GM23338 (cell line): ENCODE data around the gene STX8. TPM values are rescaled to one million over a fixed set of nuclear protein-coding genes. Genes with fewer than 3 reads are reported as not detected.

Experiments used
- ATAC-seq: fragments of 200-7000 bp; cut with Tn5 transposase; 3 replicates; pipeline ENCODE4 v1.9.1; 2020
- DNase-seq: peaks from one replicate; pipeline ENCODE4 v3.0.0-alpha.2; 2015; ENCODE audit warnings: low spot score
- H2AFZ ChIP-seq: fragments of 200-600 bp; sonication (generic); 2 replicates; pipeline ENCODE4 v1.8.0; 2016; ENCODE audit warnings: antibody characterized with exemption, mild to moderate bottlenecking, moderate library complexity
- H3F3A ChIP-seq: fragments of 200-600 bp; sonication (generic); replicated peaks from 2 replicates; pipeline ENCODE4 v1.8.0; 2017; ENCODE audit warnings: antibody characterized with exemption, mixed run types, low read depth
- H3K27ac ChIP-seq: fragments of 200-600 bp; sonication (generic); 2 replicates; pipeline ENCODE4 v1.6.1; 2016; ENCODE audit warnings: low read depth
- H3K27me3 ChIP-seq: fragments of 200-600 bp; sonication (generic); 2 replicates; pipeline ENCODE4 v1.8.0; 2016; ENCODE audit warnings: mild to moderate bottlenecking, mixed run types, moderate library complexity; ENCODE audit not compliant: insufficient read depth
- H3K36me3 ChIP-seq: fragments of 200-600 bp; sonication (generic); 2 replicates; pipeline ENCODE4 v1.8.0; 2016; ENCODE audit warnings: mild to moderate bottlenecking; ENCODE audit not compliant: insufficient read depth
- H3K4me1 ChIP-seq: fragments of 200-600 bp; sonication (generic); 2 replicates; pipeline ENCODE4 v1.8.0; 2016; ENCODE audit warnings: mild to moderate bottlenecking, moderate library complexity; ENCODE audit not compliant: insufficient read depth
- H3K4me2 ChIP-seq: fragments of 200-600 bp; sonication (generic); 2 replicates; pipeline ENCODE4 v1.7.1; 2017; ENCODE audit warnings: mixed run types
- H3K4me3 ChIP-seq: fragments of 200-600 bp; sonication (generic); 2 replicates; pipeline ENCODE4 v1.6.1; 2016; ENCODE audit warnings: mixed run types
- H3K79me2 ChIP-seq: fragments of 200-600 bp; sonication (generic); replicated peaks from 2 replicates; pipeline ENCODE4 v1.8.0; 2017; ENCODE audit warnings: mild to moderate bottlenecking; ENCODE audit not compliant: insufficient read depth
- H3K9me2 ChIP-seq: fragments of 200-600 bp; sonication (generic); 2 replicates; pipeline ENCODE4 v1.8.0; 2017; ENCODE audit not compliant: insufficient read depth
- H4K20me1 ChIP-seq: fragments of 200-600 bp; sonication (generic); replicated peaks from 2 replicates; pipeline ENCODE4 v1.8.0; 2017; ENCODE audit warnings: mild to moderate bottlenecking; ENCODE audit not compliant: insufficient read depth
- H3K27ac Mint-ChIP-seq: 2 replicates; pipeline ENCODE4 v1.8.0; 2020; ENCODE audit warnings: inconsistent platforms, mild to moderate bottlenecking, moderate library complexity, mixed read lengths
- H3K27me3 Mint-ChIP-seq: 3 replicates; pipeline ENCODE4 v1.8.0; 2022; ENCODE audit warnings: low read depth, mild to moderate bottlenecking, moderate library complexity, mixed read lengths, inconsistent platforms; ENCODE audit not compliant: insufficient read depth, poor library complexity
- H3K36me3 Mint-ChIP-seq: 3 replicates; pipeline ENCODE4 v1.8.0; 2021; ENCODE audit warnings: low read depth, mild to moderate bottlenecking, inconsistent platforms, moderate library complexity, mixed read lengths
- H3K4me1 Mint-ChIP-seq: 3 replicates; pipeline ENCODE4 v1.8.0; 2020; ENCODE audit warnings: mild to moderate bottlenecking, inconsistent platforms, mixed read lengths
- H3K4me3 Mint-ChIP-seq: 3 replicates; pipeline ENCODE4 v1.8.0; 2021; ENCODE audit warnings: moderate library complexity, mild to moderate bottlenecking, inconsistent platforms, mixed read lengths
- H3K9me3 Mint-ChIP-seq: 3 replicates; pipeline ENCODE4 v1.8.0; 2020; ENCODE audit warnings: moderate library complexity, mild to moderate bottlenecking, inconsistent platforms, mixed read lengths
- CREB1 ChIP-seq: fragments of 250-450 bp; sonication (Bioruptor Pico); IDR thresholded peaks from 2 replicates; pipeline ENCODE4 v1.5.0; 2020; ENCODE audit warnings: low read depth, mild to moderate bottlenecking, moderate library complexity
- CTCF ChIP-seq, 2 experiments: fragments of 200-600 bp in 1 of 2; sonication (generic) in 1 of 2; conservative IDR thresholded peaks; 2 replicates each; pipeline versions ENCODE4 v1.5.1 to v1.6.1; 2016 to 2017; ENCODE audit warnings: antibody characterized with exemption in 2 of 2, low read depth in 2 of 2, mild to moderate bottlenecking in 2 of 2, moderate library complexity in 1 of 2
- ETS1 ChIP-seq: IDR thresholded peaks from 2 replicates; pipeline ENCODE4 v1.6.1; 2016; ENCODE audit warnings: antibody characterized with exemption
- EZH2 ChIP-seq: fragments of 200-600 bp; sonication (generic); IDR thresholded peaks from one replicate; pipeline ENCODE4 v1.8.0; 2017; ENCODE audit warnings: antibody characterized with exemption, mild to moderate bottlenecking, low read depth; ENCODE audit not compliant: unreplicated experiment
- EZH2phosphoT487 ChIP-seq: fragments of 200-600 bp; sonication (generic); IDR thresholded peaks from one replicate; pipeline ENCODE4 v1.8.1; 2018; ENCODE audit warnings: antibody characterized with exemption; ENCODE audit not compliant: unreplicated experiment
- JUNB ChIP-seq: IDR thresholded peaks from one replicate; pipeline ENCODE4 v1.6.1; 2016; ENCODE audit warnings: antibody characterized with exemption; ENCODE audit not compliant: unreplicated experiment
- NANOG ChIP-seq: IDR thresholded peaks from 2 replicates; pipeline ENCODE4 v1.6.1; 2016; ENCODE audit warnings: antibody characterized with exemption, borderline replicate concordance
- POLR2AphosphoS5 ChIP-seq: IDR thresholded peaks from 2 replicates; pipeline ENCODE4 v1.6.1; 2016; ENCODE audit warnings: antibody characterized with exemption, low read depth
- REST ChIP-seq: IDR thresholded peaks from one replicate; pipeline ENCODE4 v1.6.1; 2018; ENCODE audit warnings: antibody characterized with exemption; ENCODE audit not compliant: unreplicated experiment
- STAT1 ChIP-seq: IDR thresholded peaks from one replicate; pipeline ENCODE4 v1.6.1; 2016; ENCODE audit warnings: antibody characterized with exemption; ENCODE audit not compliant: unreplicated experiment
- ZNF114 ChIP-seq: fragments of 250-450 bp; sonication (Bioruptor Pico); IDR thresholded peaks from 2 replicates; pipeline ENCODE4 v1.5.0; 2020; ENCODE audit warnings: mild to moderate bottlenecking, moderate library complexity
- ZNF331 ChIP-seq: fragments of 250-450 bp; sonication (Bioruptor Pico); IDR thresholded peaks from 2 replicates; pipeline ENCODE4 v1.5.0; 2020; ENCODE audit warnings: low read depth, mild to moderate bottlenecking, moderate library complexity
- ZNF462 ChIP-seq: fragments of 250-450 bp; sonication (Bioruptor Pico); IDR thresholded peaks from 2 replicates; pipeline ENCODE4 v1.5.0; 2020; ENCODE audit warnings: mild to moderate bottlenecking, moderate library complexity
- polyA plus RNA-seq: library from polyadenylated mRNA; unstranded; fragments of >200 nt; fragmentation: Nextera tagmentation; extraction: Ambion mirVana; gene quantifications from 2 replicates; pipeline ENCODE4 v1.2.1, GENCODE V29; 2016
- total RNA-seq: library from RNA; depleted of rRNA; stranded (reverse); fragments of >200 nt; shearing (Covaris generic); gene quantifications from 2 replicates; pipeline ENCODE4 v1.2.3, GENCODE V29; 2014

STX8 gene
- total and polyA plus RNA-seq, 2 experiments from 2014 or later: 59.4 to 82.3 TPM

GRCh38 chr17:9527788-9528187, 47.8 kb downstream of the STX8 start:
- peaks cover 5% of the 10 kb centered on the region; the same call in 1 of the 3 replicates for H3K4me1 Mint-ChIP-seq
- ATAC-seq: no peak

More at GRCh38 chr17:9527788-9528187, 47.8 kb downstream of the STX8 start:
- no peak overlapping the region for H2AFZ ChIP-seq
- no peaks in the 10 kb centered on the region for H3K4me1 ChIP-seq
- H3K9me2 ChIP-seq: no peaks in the 10 kb centered on the region
- H3K79me2 ChIP-seq: no peaks in the 10 kb centered on the region
- H3K4me3 ChIP-seq: no peak overlapping the region
- H3K9me3 Mint-ChIP-seq: no peaks in the 10 kb centered on the region
- H3K27ac Mint-ChIP-seq: no peak overlapping the region
- peaks cover 4% of the 10 kb centered on the region; the same call in 1 of the 3 replicates for H3K36me3 Mint-ChIP-seq
- no peak for DNase-seq
- H4K20me1 ChIP-seq: no peaks in the 10 kb centered on the region
- TF ChIP-seq ZNF331 (CRISPR knock-in tag): no peak
- TF ChIP-seq ETS1: no peak
- no peak for TF ChIP-seq NANOG
- no peak for TF ChIP-seq ZNF462 (CRISPR knock-in tag)
- TF ChIP-seq EZH2phosphoT487: no peak
- no peak for TF ChIP-seq ZNF114 (CRISPR knock-in tag)
- TF ChIP-seq REST: no peak
- no peak for TF ChIP-seq STAT1
- no peak for TF ChIP-seq POLR2AphosphoS5
- TF ChIP-seq CREB1 (CRISPR knock-in tag): no peak
- TF ChIP-seq CTCF (conservative IDR thresholded peaks at IDR 0.05; ENCODE audit: low read depth in 2 of 2): no peak
- TF ChIP-seq EZH2: no peak
- TF ChIP-seq JUNB: no peak
- no peaks in the 10 kb centered on the region for H3K27me3 ChIP-seq
- no peak overlapping the region for H3K4me3 Mint-ChIP-seq
- no peak overlapping the region for H3K27ac ChIP-seq
- H3K27me3 Mint-ChIP-seq: no peaks in the 10 kb centered on the region
- H3K36me3 ChIP-seq: no peaks in the 10 kb centered on the region
- no peaks in the 10 kb centered on the region for H3F3A ChIP-seq
- no peak overlapping the region for H3K4me2 ChIP-seq
